Measurements from ENCODE around the gene OIP5.

The OIP5 gene

GRCh38 chr15:41332194-41333025 lies at the start of gene OIP5, which contains the start of gene NUSAP1:
Gene OIP5 (minus strand): TSS chr15:41332591. CDS start chr15:41332561, 30 bp downstream.
Gene NUSAP1 (plus strand): TSS chr15:41332881. CDS start chr15:41332958, 77 bp downstream.
- TF ChIP-seq, protein P1, sequence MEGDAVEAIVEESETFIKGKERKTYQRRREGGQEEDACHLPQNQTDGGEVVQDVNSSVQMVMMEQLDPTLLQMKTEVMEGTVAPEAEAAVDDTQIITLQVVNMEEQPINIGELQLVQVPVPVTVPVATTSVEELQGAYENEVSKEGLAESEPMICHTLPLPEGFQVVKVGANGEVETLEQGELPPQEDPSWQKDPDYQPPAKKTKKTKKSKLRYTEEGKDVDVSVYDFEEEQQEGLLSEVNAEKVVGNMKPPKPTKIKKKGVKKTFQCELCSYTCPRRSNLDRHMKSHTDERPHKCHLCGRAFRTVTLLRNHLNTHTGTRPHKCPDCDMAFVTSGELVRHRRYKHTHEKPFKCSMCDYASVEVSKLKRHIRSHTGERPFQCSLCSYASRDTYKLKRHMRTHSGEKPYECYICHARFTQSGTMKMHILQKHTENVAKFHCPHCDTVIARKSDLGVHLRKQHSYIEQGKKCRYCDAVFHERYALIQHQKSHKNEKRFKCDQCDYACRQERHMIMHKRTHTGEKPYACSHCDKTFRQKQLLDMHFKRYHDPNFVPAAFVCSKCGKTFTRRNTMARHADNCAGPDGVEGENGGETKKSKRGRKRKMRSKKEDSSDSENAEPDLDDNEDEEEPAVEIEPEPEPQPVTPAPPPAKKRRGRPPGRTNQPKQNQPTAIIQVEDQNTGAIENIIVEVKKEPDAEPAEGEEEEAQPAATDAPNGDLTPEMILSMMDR (IDR thresholded peaks at IDR 0.05; ENCODE audit: low read depth, low read length, missing control alignments) = no peak
- peak within 1 kb of the TSS; percentile 98 for H3K4me3 ChIP-seq (ENCODE audit: low read depth, low read length)
- peak; percentile 100 for DNase-seq (ENCODE audit: low read depth)
- in situ Hi-C loops (cut with HindIII; ENCODE audit: low sequenced_read_pairs) = no loop called here

DNA sequence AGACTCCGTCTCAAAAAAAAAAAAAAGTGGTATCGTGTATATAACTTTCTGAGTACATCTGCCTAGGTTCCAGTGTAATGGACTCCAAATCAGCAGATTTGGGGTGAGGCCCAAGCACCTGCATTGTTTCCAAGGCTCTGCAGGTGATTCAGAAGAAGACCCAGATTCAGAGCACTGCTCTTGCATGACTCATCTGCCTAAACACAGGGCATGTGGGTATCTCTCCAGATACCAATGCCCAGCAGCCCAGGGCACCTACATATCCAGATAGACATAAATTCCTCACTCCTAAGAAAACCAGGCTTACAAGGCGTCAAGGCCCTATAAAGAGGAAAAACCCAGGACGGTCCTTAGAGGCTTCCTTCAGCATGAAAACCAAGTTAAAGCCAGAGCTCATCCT lies 45.6 kb upstream of the OIP5 start:
- no peak for DNase-seq (ENCODE audit: low read depth)
- in situ Hi-C loops (cut with HindIII; ENCODE audit: low sequenced_read_pairs) = no loop called here
- TF ChIP-seq, protein P1 (IDR thresholded peaks at IDR 0.05; ENCODE audit: low read depth, low read length, missing control alignments) = no peak
- no peak overlapping the region for H3K4me3 ChIP-seq (ENCODE audit: low read depth, low read length)

DNA sequence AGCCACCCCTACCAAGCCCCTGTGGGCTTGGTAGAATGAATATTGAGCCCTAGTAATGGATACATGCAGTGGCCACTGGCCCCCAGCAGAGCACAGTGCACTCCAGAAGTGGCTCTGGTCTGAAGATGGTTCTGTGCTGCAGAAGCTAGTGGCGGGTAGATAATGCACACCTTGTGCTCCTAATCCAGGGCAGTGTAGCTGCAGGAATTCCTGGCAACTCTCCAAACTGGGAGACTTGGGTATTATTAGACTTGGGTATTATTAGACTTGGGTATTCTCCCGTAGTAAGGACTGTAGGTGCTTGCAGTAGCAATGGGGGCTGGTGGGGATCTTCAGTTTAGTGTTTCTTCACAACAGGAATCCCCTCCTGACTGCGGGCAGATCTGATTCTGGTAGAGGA lies 35.0 kb upstream of the OIP5 start:
- H3K4me3 ChIP-seq (ENCODE audit: low read depth, low read length) = no peak overlapping the region
- in situ Hi-C loops (cut with HindIII; ENCODE audit: low sequenced_read_pairs) = no loop called here
- DNase-seq (ENCODE audit: low read depth) = no peak

DNA sequence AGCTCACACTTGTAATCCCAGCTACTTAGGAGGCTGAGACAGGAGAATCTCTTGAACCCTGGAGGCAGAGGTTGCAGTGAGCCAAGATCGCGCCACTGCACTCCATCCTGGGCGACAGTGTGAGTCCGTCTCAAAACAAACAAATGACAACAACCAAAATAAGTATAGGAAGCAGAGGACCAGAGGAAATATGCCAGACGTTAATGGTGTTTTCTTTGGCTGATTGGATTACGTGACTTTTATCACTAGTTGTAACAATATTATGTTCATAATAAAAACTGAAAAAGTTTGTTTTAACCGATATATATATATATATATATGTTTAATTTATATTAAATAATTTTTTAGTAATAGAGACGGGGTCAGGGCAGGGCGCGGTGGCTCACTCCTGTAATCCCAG lies 22.0 kb upstream of the OIP5 start:
- in situ Hi-C loops (cut with HindIII; ENCODE audit: low sequenced_read_pairs) = no loop called here
- H3K4me3 ChIP-seq (ENCODE audit: low read depth, low read length) = no peak overlapping the region
- TF ChIP-seq, protein P1 (IDR thresholded peaks at IDR 0.05; ENCODE audit: low read depth, low read length, missing control alignments) = no peak
- DNase-seq (ENCODE audit: low read depth) = no peak

More for the DNA sequence above, 35.0 kb upstream of the OIP5 start:
- TF ChIP-seq, protein P1 (IDR thresholded peaks at IDR 0.05; ENCODE audit: low read depth, low read length, missing control alignments) = no peak

DNA sequence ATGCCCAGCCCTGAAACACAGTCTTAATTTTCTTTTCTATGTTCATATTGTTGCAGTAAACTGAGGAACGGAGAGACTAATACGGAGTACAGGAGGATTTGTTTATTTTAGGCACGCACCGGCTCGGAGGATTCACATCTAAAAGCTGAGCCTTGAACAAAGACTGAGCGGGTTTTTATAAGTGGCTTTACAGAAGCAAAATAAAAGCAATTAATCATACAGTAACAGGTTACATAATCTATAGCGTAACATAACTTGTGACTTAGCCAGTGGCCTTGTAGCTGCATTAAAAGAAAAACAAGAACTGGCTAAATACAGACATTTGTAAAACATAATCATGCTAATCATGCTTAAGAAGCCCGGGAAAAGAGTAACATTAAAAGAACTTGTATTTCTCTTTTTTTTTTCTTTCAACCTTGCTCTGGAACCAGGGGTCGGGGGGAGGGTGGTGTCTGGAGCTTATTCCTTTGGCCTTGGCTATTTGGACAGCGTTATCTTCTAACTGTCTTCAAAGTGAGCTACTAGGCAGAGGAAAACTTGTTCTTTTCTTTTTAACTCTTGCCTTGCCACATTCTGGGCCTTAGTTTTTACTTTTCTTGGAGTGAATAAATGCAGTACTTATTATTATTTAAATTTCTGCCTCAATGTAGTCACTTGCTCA lies 17.8 kb upstream of the OIP5 start:
- in situ Hi-C loops (cut with HindIII; ENCODE audit: low sequenced_read_pairs) = no loop called here
- H3K4me3 ChIP-seq (ENCODE audit: low read depth, low read length) = no peak overlapping the region
- DNase-seq (ENCODE audit: low read depth) = no peak
- TF ChIP-seq, protein P1 (IDR thresholded peaks at IDR 0.05; ENCODE audit: low read depth, low read length, missing control alignments) = no peak

DNA sequence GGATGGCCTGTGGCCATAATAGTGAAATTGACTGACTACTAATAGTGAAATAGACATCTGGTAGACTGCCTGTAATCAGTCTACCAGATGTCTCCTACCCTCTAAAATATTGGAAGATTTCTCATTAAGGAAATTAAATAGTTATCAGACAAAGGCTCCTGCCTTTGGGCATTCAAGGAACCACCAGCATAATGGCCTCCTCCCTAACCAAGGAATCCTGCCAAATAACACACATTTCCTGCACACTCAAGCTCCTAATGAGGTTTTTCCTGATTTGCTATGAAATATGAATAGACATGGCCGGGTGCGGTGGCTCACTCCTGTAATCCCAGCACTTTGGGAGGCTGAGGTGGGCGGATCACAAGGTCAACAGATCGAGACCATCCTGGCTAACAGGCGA lies 14.8 kb upstream of the OIP5 start:
- in situ Hi-C loops (cut with HindIII; ENCODE audit: low sequenced_read_pairs) = no loop called here
- TF ChIP-seq, protein P1 (IDR thresholded peaks at IDR 0.05; ENCODE audit: low read depth, low read length, missing control alignments) = no peak

More for the DNA sequence above, 14.8 kb upstream of the OIP5 start:
- DNase-seq (ENCODE audit: low read depth) = no peak
- no peak overlapping the region for H3K4me3 ChIP-seq (ENCODE audit: low read depth, low read length)
